Ovary (tissue), 9 donors: ENCODE results near the gene PADI3. TPM values are rescaled to one million over a fixed set of nuclear protein-coding genes. Genes with fewer than 3 reads are reported as not detected.

Experiments
- DNase-seq, 5 donors: peaks; one replicate each; pipeline ENCODE4 v3.0.0-alpha.2; 2019 to 2020
- H3K27ac ChIP-seq, 2 donors: fragments of 200-600 bp; one replicate each; pipeline versions ENCODE4 v1.5.1 to v1.8.0; 2019 to 2022
- H3K27me3 ChIP-seq: fragments of 200-600 bp; one replicate; pipeline ENCODE4 v1.8.0; 2022
- H3K36me3 ChIP-seq: fragments of 200-600 bp; sonication (generic); one replicate; pipeline ENCODE4 v1.5.1; 2019
- H3K4me1 ChIP-seq: one replicate; pipeline ENCODE4 v1.8.1; 2013; ENCODE audit warnings: mild to moderate bottlenecking, moderate library complexity; ENCODE audit not compliant: insufficient read depth
- H3K4me3 ChIP-seq: fragments of 200-600 bp; sonication (generic); one replicate; pipeline ENCODE4 v1.5.1; 2017
- H3K9me3 ChIP-seq, 2 donors: fragments of 200-600 bp in 1 of 2; sonication (generic) in 1 of 2; one replicate each; pipeline versions ENCODE4 v1.5.1 to v1.8.1; 2013 to 2019; ENCODE audit warnings: mild to moderate bottlenecking in 1 of 2, moderate library complexity in 1 of 2
- EP300 ChIP-seq: sonication (generic); formaldehyde crosslinking; IDR thresholded peaks from one replicate; pipeline ENCODE4 v1.6.1; 2017; ENCODE audit warnings: antibody characterized with exemption
- POLR2A ChIP-seq: fragments of 450-650 bp; IDR thresholded peaks from one replicate; pipeline ENCODE4 v1.6.1; 2017; ENCODE audit warnings: antibody characterized with exemption, mild to moderate bottlenecking, moderate library complexity
- WGBS, 3 donors: extraction: QIAGEN DNeasy Blood & Tissue Kit in 1 of 3; methylation state at CpG; one replicate each; pipeline versions ENCODE4 v1.1.5 to v1.1.7; 2013 to 2017; 5-methylcytosine and 5-hydroxymethylcytosine counted together
- intact Hi-C, 4 donors: fragments of 100-400 bp; cut with DNase I; formaldehyde crosslinking; loops; one replicate each; pipeline versions ENCODE4 v1.11.0 to v1.15.1; 2022 to 2023
- polyA plus RNA-seq, 2 donors: library from polyadenylated mRNA; stranded (reverse); fragments of 200-250 nt in 1 of 2; fragments of 350-450 nt in 1 of 2; fragmentation: Illumina TruSeq in 1 of 2; extraction: RNeasy Lipid Tissue Mini Kit (QIAGEN cat#74804) in 1 of 2; gene quantifications; one replicate each; pipeline ENCODE4 v1.2.3, GENCODE V29; 2013 to 2014
- total RNA-seq, 7 donors: library from RNA; depleted of rRNA in 2 of 7; stranded (reverse); fragments of >200 nt in 2 of 7; fragmentation: NEBNext Ultra II Directional in 3 of 7; extraction: Animal tissue kit (Norgen Biotek cat#: 25700) in 3 of 7; gene quantifications; one replicate each; pipeline versions ENCODE4 v1.1.0 to v1.2.4, GENCODE V29; 2016 to 2023
- TF ChIP-seq, protein P1 (sequence below), 3 donors: fragments of 450-650 bp in 2 of 3; fragments of 200-600 bp in 1 of 3; IDR thresholded peaks; one replicate each; pipeline versions ENCODE4 v1.5.1 to v1.8.0; 2016 to 2022; ENCODE audit warnings: antibody characterized with exemption in 3 of 3, mild to moderate bottlenecking in 1 of 3
- donor health status: DM: no; HTN: no; CAD: no; lungs with moderate emphysema.
- donor health status: DM: no; HTN: no; CAD: no.
- donor health status: Bipolar disorder and iron deficiency.
- donor health status: DM: yes; HTN: yes; CAD: no.
- donor health status: DM: no; HTN: no; CAD: no.
- donor health status: DM: yes; HTN: yes; CAD: no.

The PADI3 gene
- total and polyA plus RNA-seq, 9 donors, result not detected

DNA sequence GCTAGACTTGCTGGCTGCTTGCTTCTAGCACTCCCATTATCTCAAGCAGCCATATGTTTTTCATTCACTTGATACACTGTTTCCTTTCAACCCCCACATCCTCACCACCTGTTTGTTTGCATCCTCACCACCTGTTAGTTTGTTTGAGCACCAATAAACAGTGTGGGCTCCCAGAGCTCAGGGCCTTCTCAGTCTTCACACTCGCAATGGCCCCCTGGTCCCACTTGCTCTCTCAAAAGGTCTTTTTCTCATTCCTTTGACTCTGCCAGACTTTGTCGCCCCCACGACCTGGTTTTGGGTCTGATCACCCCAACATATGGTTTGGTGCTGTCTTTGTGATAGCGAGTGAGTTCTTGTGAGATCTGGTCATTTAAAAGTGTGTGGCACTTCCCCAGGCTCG lies 52.9 kb downstream of the PADI3 start:
- no peaks in the 10 kb centered on the region for H3K27me3 ChIP-seq
- no peak overlapping the region for H3K27ac ChIP-seq
- WGBS, 3 donors, result 80 to 84% (median 83%) methylated on average over 5 of the region's 5 CpGs
- intact Hi-C loops, result no loop called here
- H3K4me1 ChIP-seq, result no peaks in the 10 kb centered on the region
- H3K36me3 ChIP-seq, result no peaks in the 10 kb centered on the region
- no peaks in the 10 kb centered on the region for H3K9me3 ChIP-seq
- DNase-seq, result no peak
- no peak overlapping the region for H3K4me3 ChIP-seq
- TF ChIP-seq, protein P1, sequence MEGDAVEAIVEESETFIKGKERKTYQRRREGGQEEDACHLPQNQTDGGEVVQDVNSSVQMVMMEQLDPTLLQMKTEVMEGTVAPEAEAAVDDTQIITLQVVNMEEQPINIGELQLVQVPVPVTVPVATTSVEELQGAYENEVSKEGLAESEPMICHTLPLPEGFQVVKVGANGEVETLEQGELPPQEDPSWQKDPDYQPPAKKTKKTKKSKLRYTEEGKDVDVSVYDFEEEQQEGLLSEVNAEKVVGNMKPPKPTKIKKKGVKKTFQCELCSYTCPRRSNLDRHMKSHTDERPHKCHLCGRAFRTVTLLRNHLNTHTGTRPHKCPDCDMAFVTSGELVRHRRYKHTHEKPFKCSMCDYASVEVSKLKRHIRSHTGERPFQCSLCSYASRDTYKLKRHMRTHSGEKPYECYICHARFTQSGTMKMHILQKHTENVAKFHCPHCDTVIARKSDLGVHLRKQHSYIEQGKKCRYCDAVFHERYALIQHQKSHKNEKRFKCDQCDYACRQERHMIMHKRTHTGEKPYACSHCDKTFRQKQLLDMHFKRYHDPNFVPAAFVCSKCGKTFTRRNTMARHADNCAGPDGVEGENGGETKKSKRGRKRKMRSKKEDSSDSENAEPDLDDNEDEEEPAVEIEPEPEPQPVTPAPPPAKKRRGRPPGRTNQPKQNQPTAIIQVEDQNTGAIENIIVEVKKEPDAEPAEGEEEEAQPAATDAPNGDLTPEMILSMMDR (IDR thresholded peaks at IDR 0.05), result no peak
- TF ChIP-seq POLR2A (no peak), EP300 (no peak)

DNA sequence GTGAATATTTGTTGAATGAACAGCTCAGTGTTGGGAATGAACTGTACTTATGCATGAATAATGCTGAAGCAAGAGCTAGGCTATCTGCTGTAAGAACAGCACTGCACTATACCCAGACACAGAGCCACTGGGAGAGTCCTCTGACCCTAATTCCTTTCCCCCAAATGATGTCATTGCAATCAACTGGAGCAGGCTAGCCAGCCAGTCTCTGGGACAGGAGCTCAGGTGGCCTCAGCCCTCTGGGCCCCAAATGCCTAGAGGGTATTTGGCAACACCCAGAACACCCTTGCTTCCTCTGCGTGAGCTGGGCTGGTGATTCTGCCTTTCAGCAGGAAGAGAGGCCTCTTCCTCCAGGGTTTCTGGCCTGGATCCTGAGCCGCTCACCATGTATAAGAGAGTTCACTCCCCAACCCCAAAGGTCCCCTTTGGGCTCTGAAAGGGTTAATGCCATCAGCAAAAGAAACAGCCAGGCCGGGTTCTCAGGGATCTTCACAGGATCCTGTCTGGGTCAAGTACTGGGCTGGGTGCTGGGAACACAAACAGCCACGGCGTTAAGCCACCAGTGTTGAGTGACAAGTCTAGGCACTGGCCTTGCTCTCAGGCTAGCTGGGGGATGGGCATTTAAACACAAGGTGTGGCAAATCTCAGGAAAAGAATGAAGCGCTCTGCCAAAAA lies 55.4 kb downstream of the PADI3 start:
- no peak overlapping the region for H3K4me3 ChIP-seq
- 57 to 67% (median 58%) methylated on average over 6 of the region's 6 CpGs for WGBS, 3 donors

DNA sequence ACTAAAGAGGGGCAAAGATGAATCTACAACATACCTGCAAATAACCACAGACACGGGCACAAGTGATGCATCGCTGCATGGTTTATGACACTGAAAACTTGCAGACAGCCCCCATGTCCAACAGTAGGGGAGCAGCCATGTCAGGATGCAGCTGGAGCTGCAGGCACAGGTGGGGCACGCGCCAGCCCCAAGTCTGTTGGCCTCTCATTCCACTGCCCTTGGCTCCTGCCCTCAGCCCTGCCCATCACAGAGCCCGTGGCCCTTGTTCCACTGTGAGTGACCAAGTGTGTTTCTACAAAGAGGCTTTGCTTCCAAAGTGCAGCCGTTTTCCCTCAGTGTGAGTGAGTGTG lies 55.9 kb downstream of the PADI3 start:
- H3K27ac ChIP-seq, result no peak overlapping the region
- H3K27me3 ChIP-seq, result no peaks in the 10 kb centered on the region
- no peaks in the 10 kb centered on the region for H3K36me3 ChIP-seq
- TF ChIP-seq POLR2A, result no peak
- no peak overlapping the region for H3K4me3 ChIP-seq
- intact Hi-C loops, result no loop called here
- 46 to 61% (median 53%) methylated on average over 6 of the region's 6 CpGs for WGBS, 3 donors
- no peak for DNase-seq
- H3K4me1 ChIP-seq, result peaks cover 8% of the 10 kb centered on the region
- no peaks in the 10 kb centered on the region for H3K9me3 ChIP-seq

More for the DNA sequence above, 55.4 kb downstream of the PADI3 start:
- no peak for DNase-seq
- Histone ChIP-seq H3K27me3 (no peaks in the 10 kb centered on the region), H3K4me1 (peaks cover 6% of the 10 kb centered on the region), H3K9me3 (no peaks in the 10 kb centered on the region), H3K27ac (no peak overlapping the region), H3K36me3 (no peaks in the 10 kb centered on the region)
- intact Hi-C loops, result no loop called here
- TF ChIP-seq EP300, result no peak
- TF ChIP-seq, protein P1 (IDR thresholded peaks at IDR 0.05), result no peak
- no peak for TF ChIP-seq POLR2A

DNA sequence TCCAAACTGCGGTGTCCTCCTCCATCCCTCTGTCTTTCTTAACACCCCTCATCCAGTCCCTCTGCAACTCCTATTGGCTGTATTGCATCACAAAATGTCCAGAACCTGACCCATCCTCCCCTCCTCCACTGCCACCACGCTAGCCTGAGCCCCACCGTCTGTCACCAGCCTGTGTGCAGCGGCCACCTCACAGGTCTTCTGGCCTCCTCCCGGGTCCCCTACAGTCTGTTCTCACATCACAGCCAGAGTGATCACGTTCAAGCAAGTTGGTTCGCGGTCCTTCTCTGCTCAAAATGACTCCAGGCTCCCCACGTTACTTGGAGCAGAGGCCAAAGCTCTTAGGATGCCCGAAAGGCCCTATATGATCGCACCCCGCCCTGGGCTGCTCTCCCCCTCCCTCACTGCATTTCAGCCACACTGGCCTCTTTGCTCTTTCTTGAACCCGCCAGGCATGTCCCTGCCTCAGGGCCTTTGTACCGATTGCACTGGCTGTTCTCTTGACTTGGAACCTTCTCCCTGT lies 56.7 kb downstream of the PADI3 start:
- WGBS, 3 donors, result 77 to 88% (median 78%) methylated on average over 13 to 14 of the region's 14 CpGs
- intact Hi-C loops, result no loop called here
- H3K27me3 ChIP-seq, result no peaks in the 10 kb centered on the region
- no peak overlapping the region for H3K27ac ChIP-seq
- no peaks in the 10 kb centered on the region for H3K9me3 ChIP-seq
- no peak for TF ChIP-seq POLR2A
- no peak for TF ChIP-seq EP300
- TF ChIP-seq, protein P1 (IDR thresholded peaks at IDR 0.05), result no peak
- H3K36me3 ChIP-seq, result no peaks in the 10 kb centered on the region
- H3K4me1 ChIP-seq, result peaks cover 8% of the 10 kb centered on the region
- H3K4me3 ChIP-seq, result no peak overlapping the region
- DNase-seq, result no peak

DNA sequence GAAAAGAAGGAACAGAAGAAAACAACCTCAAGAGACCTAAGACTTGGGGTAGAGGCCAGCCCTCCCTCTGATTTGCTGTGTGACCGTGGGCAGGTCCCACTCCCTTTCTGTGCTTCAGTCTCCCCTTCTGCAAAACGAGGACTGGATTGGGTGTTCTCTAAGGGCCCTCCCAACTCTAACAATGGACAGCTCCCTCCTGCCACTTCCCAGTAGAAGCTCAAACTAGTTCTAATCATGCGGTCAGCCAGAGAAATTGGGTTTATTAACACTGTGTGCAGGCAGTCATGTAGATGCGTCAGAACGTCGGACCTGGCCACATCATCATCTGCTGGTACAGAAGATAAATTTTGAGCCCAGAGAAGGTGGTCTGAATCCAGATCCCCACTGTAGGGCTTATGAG lies 57.5 kb downstream of the PADI3 start:
- H3K27ac ChIP-seq, result no peak overlapping the region
- DNase-seq, result no peak
- H3K36me3 ChIP-seq, result no peaks in the 10 kb centered on the region
- no peaks in the 10 kb centered on the region for H3K9me3 ChIP-seq
- no peaks in the 10 kb centered on the region for H3K27me3 ChIP-seq
- no peak overlapping the region for H3K4me3 ChIP-seq
- H3K4me1 ChIP-seq, result peaks cover 8% of the 10 kb centered on the region
- intact Hi-C loops, result no loop called here
- 42 to 48% (median 43%) methylated on average over 6 of the region's 6 CpGs for WGBS, 3 donors
- TF ChIP-seq POLR2A (no peak), EP300 (no peak)
- TF ChIP-seq, protein P1 (IDR thresholded peaks at IDR 0.05), result no peak
